AG09319 (cell line): ENCODE data around the gene TCL1B.

ENCODE experiments used
- DNase-seq: peaks from one replicate; pipeline ENCODE4 v3.0.0-alpha.2; 2010; ENCODE audit warnings: low read depth; ENCODE audit errors: extremely low read depth
- CTCF ChIP-seq: IDR thresholded peaks from 2 replicates; pipeline ENCODE4 v1.5.1; 2011; ENCODE audit warnings: low read depth, mild to moderate bottlenecking, inconsistent platforms, low read length, moderate library complexity

Gene TCL1B

GRCh38 chr14:95685978-95686922 lies at the start of gene TCL1B:
TSS of gene TCL1B (plus strand) at chr14:95686426. CDS start at chr14:95686468, 42 bp downstream.
- TF ChIP-seq CTCF, result no peak

GRCh38 chr14:95644981-95645380 lies 41.2 kb upstream of the TCL1B start:
- no peak for DNase-seq
- no peak for TF ChIP-seq CTCF

More at GRCh38 chr14:95685978-95686922, at the start of gene TCL1B:
- no peak for DNase-seq

DNA sequence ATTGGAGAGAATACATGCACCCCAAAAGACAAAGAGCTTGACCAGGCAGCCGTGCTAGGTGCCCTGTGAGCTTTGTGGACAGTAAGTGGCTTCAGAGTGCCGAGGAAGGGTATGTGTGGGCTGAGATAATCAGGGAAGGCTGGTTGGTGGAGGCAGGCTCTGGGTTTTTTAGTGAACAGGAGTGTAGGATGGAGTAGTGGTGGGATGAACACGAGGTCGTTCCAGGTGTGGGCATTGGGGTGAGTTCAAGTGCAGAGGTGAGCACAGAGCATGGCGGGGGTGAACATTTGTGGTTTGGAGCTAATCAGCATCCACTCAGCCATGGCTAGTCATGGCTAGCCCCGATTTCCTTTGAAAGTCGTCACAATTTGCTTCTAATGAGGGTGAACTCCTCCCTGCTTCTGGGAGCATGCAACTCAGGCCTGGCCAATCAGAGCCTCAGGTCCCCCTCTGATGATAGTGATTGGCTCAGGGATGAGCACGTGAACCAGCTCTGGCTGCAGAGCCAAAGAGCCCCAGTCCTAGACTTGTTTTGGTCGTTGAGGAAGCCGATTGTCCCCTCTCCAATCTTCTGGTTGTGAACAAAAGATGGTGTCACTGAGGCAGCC lies 40.7 kb upstream of the TCL1B start:
- no peak for DNase-seq
- TF ChIP-seq CTCF, result no peak

GRCh38 chr14:95647926-95648325 lies 38.3 kb upstream of the TCL1B start:
- TF ChIP-seq CTCF, result no peak
- no peak for DNase-seq

GRCh38 chr14:95649230-95649629 lies 37.0 kb upstream of the TCL1B start:
- no peak for DNase-seq
- TF ChIP-seq CTCF, result no peak

- no peak for DNase-seq
- no peak for TF ChIP-seq CTCF
Observed at GRCh38 chr14:95651028-95651427, 35.2 kb upstream of the TCL1B start.
